ENCODE results near the gene DXO. TPM values are rescaled to one million over a fixed set of nuclear protein-coding genes. Genes with fewer than 3 reads are reported as not detected.

DXO gene
- total RNA-seq, 1 experiment from 2014 or later = 38.1 TPM

DNA sequence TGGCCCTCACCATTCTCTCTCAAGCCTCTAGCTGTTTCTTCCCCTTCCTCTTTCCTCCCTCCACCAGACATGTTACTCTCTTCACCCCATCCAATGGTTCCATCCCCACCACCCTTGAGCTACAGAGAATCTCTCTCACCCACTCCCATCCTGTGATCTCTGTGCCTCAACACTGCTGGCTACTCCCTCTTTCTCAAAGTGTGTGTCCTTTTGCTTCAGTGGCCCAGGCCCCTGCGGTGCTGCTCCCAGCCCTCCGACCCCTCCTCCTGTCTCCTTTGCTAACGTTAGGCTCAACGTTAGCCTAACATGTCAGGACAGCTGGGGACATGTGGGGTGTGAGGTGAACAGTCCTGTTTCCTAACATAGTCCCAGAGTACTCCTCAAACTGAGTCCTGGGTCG, 19.0 kb downstream of the DXO start:
- no peaks in the 10 kb centered on the region for H3K9me3 ChIP-seq (ENCODE audit: control insufficient read depth, insufficient read depth, low read depth, low read length)
- intact Hi-C loops (cut with micrococcal nuclease; ENCODE audit: unreplicated experiment) (no loop called here), in situ Hi-C loops (cut with HindIII; ENCODE audit: low pct_unique_long_range_greater_than_20kb, low sequenced_read_pairs) (no loop called here)
- peaks cover 20% of the 10 kb centered on the region for H3K36me3 ChIP-seq (ENCODE audit: control insufficient read depth, insufficient read depth, low read length)
- POLR2A ChIA-PET = no interaction called here
- TF ChIP-seq, protein P1, sequence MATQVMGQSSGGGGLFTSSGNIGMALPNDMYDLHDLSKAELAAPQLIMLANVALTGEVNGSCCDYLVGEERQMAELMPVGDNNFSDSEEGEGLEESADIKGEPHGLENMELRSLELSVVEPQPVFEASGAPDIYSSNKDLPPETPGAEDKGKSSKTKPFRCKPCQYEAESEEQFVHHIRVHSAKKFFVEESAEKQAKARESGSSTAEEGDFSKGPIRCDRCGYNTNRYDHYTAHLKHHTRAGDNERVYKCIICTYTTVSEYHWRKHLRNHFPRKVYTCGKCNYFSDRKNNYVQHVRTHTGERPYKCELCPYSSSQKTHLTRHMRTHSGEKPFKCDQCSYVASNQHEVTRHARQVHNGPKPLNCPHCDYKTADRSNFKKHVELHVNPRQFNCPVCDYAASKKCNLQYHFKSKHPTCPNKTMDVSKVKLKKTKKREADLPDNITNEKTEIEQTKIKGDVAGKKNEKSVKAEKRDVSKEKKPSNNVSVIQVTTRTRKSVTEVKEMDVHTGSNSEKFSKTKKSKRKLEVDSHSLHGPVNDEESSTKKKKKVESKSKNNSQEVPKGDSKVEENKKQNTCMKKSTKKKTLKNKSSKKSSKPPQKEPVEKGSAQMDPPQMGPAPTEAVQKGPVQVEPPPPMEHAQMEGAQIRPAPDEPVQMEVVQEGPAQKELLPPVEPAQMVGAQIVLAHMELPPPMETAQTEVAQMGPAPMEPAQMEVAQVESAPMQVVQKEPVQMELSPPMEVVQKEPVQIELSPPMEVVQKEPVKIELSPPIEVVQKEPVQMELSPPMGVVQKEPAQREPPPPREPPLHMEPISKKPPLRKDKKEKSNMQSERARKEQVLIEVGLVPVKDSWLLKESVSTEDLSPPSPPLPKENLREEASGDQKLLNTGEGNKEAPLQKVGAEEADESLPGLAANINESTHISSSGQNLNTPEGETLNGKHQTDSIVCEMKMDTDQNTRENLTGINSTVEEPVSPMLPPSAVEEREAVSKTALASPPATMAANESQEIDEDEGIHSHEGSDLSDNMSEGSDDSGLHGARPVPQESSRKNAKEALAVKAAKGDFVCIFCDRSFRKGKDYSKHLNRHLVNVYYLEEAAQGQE (IDR thresholded peaks at IDR 0.05; ENCODE audit: insufficient read depth in 1 of 2, low read depth in 2 of 2, low read length in 1 of 2) = no peak
- no peak for TF ChIP-seq POLR2AphosphoS5 (IDR thresholded peaks at IDR 0.05; ENCODE audit: low read depth, low read length)
- no peak overlapping the region for H3K27ac ChIP-seq (ENCODE audit: low read length)
- no TSS peak for BruUV-seq (replicated peaks)
- CTCF ChIA-PET = interaction anchor here (0.8 to 1.6 kb wide), 3 partner anchors 29 to 180 kb away, joined by 3 to 5 read pairs (median 4); no protein-coding TSS in a partner anchor
- DNase-seq (ENCODE audit: low read depth, low spot score) (no peak), ATAC-seq (no peak; the same call in 1 of the 2 replicates)
- H3K4me1 ChIP-seq (ENCODE audit: control insufficient read depth, insufficient read depth, low read length) = peaks cover 6% of the 10 kb centered on the region
- no peaks in the 10 kb centered on the region for H3K27me3 ChIP-seq (ENCODE audit: control insufficient read depth, insufficient read depth, low read length)
- no peak overlapping the region for H3K4me3 ChIP-seq (ENCODE audit: low read depth in 2 of 2, low read length in 2 of 2)

DNA sequence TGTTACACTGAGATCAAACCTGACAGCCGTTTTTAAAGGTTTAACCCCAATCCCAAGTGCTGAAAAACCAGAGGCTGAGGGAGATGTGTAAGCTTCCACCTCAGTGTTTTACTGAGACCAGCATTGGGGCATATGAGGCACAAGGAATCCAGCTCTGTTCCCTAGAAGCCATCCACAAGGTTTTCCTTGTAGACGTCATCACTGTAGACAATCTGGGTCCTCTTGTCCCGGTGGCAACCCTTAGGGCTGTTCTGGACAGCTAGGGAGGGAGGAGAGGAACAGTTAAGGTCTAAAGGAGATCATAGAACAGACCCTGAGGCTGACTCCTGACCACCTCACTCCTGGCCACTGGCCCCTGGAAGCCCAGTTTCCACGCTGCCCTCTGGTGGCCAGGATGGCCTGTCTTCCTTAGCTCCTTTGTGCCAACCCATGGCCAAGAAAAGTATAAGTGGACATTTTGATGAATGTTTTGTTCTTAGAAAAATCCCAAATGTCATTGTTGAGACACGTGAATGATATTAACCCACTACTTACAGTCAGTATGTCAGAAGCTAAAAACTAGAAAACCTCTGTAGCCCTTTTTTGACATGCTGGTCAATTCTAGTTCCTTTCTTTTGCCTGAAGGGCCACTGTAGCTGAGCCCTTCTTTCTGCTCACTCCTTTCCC, 19.7 kb downstream of the DXO start:
- Histone ChIP-seq H3K36me3 (ENCODE audit: control insufficient read depth, insufficient read depth, low read length) (peaks cover 19% of the 10 kb centered on the region), H3K9me3 (ENCODE audit: control insufficient read depth, insufficient read depth, low read depth, low read length) (no peaks in the 10 kb centered on the region), H3K27me3 (ENCODE audit: control insufficient read depth, insufficient read depth, low read length) (no peaks in the 10 kb centered on the region), H3K4me1 (ENCODE audit: control insufficient read depth, insufficient read depth, low read length) (peaks cover under 1% of the 10 kb centered on the region), H3K4me3 (ENCODE audit: low read depth in 2 of 2, low read length in 2 of 2) (no peak overlapping the region), H3K27ac (ENCODE audit: low read length) (no peak overlapping the region)
- DNase-seq (ENCODE audit: low read depth, low spot score) (no peak), ATAC-seq (peak; percentile 79)
- POLR2A ChIA-PET = no interaction called here
- in situ Hi-C loops (cut with HindIII; ENCODE audit: low pct_unique_long_range_greater_than_20kb, low sequenced_read_pairs) = no loop called here
- BruUV-seq (replicated peaks) = no TSS peak
- intact Hi-C loops (cut with micrococcal nuclease; ENCODE audit: unreplicated experiment) = no loop called here
- CTCF ChIA-PET = interaction anchor here (0.8 to 1.6 kb wide), 4 partner anchors 29 to 179 kb away, joined by 3 to 5 read pairs (median 4); no protein-coding TSS in a partner anchor
- TF ChIP-seq, protein P1 (IDR thresholded peaks at IDR 0.05; ENCODE audit: insufficient read depth in 1 of 2, low read depth in 2 of 2, low read length in 1 of 2) = no peak
- no peak for TF ChIP-seq POLR2AphosphoS5 (IDR thresholded peaks at IDR 0.05; ENCODE audit: low read depth, low read length)
- TF ChIP-seq, protein P2, sequence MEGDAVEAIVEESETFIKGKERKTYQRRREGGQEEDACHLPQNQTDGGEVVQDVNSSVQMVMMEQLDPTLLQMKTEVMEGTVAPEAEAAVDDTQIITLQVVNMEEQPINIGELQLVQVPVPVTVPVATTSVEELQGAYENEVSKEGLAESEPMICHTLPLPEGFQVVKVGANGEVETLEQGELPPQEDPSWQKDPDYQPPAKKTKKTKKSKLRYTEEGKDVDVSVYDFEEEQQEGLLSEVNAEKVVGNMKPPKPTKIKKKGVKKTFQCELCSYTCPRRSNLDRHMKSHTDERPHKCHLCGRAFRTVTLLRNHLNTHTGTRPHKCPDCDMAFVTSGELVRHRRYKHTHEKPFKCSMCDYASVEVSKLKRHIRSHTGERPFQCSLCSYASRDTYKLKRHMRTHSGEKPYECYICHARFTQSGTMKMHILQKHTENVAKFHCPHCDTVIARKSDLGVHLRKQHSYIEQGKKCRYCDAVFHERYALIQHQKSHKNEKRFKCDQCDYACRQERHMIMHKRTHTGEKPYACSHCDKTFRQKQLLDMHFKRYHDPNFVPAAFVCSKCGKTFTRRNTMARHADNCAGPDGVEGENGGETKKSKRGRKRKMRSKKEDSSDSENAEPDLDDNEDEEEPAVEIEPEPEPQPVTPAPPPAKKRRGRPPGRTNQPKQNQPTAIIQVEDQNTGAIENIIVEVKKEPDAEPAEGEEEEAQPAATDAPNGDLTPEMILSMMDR (IDR thresholded peaks at IDR 0.05) = peak; percentile 87
- TF ChIP-seq SIN3A (IDR thresholded peaks at IDR 0.05; ENCODE audit: borderline replicate concordance, insufficient read depth, low read depth, low read length) = no peak
